HCT116 (cell line): ENCODE data around the gene PRSS27. TPM values are rescaled to one million over a fixed set of nuclear protein-coding genes. Genes with fewer than 3 reads are reported as not detected.

Experiments used
- total RNA-seq: library from RNA; stranded (reverse); gene quantifications from one replicate; pipeline ENCODE4 v1.2.1, GENCODE V29; 2021; ENCODE audit not compliant: unreplicated experiment

The PRSS27 gene
- total RNA-seq, 1 experiment from 2014 or later, result 3.3 TPM

Other genes with a start within 250 kb of the PRSS27 start
- 0.30 TPM for gene NTN3, start 248.9 kb downstream of the PRSS27 start, total RNA-seq
- 24.6 TPM for gene TBC1D24, start 245.1 kb downstream of the PRSS27 start, total RNA-seq
- gene ATP6V0C, start 206.3 kb downstream of the PRSS27 start, total RNA-seq, result 187 TPM
- gene AMDHD2, start 199.9 kb downstream of the PRSS27 start, total RNA-seq, result 42.9 TPM
- gene CEMP1, start 188.8 kb downstream of the PRSS27 start, total RNA-seq, result 0.32 TPM
- 36.1 TPM for gene PDPK1, start 182.2 kb downstream of the PRSS27 start, total RNA-seq
- 42.1 TPM for gene KCTD5, start 37.7 kb downstream of the PRSS27 start, total RNA-seq
- gene SRRM2, start 32.4 kb upstream of the PRSS27 start, total RNA-seq, result 541 TPM
- gene ELOB, start 57.1 kb upstream of the PRSS27 start, total RNA-seq, result 239 TPM
- not detected for gene PRSS33, start 67.3 kb upstream of the PRSS27 start, total RNA-seq
- gene PRSS41, start 78.2 kb upstream of the PRSS27 start, total RNA-seq, result not detected
- gene PRSS21, start 97.0 kb upstream of the PRSS27 start, total RNA-seq, result 0.39 TPM
- gene ZG16B, start 110.1 kb upstream of the PRSS27 start, total RNA-seq, result 2.3 TPM
- gene PRSS22, start 137.9 kb upstream of the PRSS27 start, total RNA-seq, result 20.2 TPM
- gene FLYWCH2, start 163.0 kb upstream of the PRSS27 start, total RNA-seq, result 33.7 TPM
- gene FLYWCH1, start 191.7 kb upstream of the PRSS27 start, total RNA-seq, result 66.6 TPM
- gene KREMEN2, start 244.1 kb upstream of the PRSS27 start, total RNA-seq, result 14.1 TPM
- gene PAQR4, start 249.1 kb upstream of the PRSS27 start, total RNA-seq, result 45.6 TPM